ENCODE measurements around the gene RTTN.

The RTTN gene

DNA sequence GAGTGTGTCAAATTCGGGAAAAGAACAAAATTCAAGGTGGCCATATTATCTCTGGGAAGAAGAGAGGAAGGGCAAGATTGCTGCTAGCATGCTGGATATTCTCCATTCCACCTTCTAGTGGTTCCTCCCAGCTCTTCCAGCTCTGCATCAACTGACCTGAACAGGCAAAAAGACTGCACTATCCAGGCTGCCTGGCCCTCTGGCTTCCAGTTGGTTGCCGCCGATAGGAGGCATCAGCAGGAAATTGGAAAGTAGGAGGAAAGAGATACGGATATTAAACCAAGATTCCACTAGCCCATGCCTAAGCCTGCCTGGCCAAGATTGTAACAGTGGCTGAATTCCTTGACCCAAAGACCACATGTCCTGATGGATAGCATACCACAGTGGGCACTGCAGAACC, 1.7 kb upstream of the RTTN start:
- no peak for DNase-seq (ENCODE audit: low read depth)

DNA sequence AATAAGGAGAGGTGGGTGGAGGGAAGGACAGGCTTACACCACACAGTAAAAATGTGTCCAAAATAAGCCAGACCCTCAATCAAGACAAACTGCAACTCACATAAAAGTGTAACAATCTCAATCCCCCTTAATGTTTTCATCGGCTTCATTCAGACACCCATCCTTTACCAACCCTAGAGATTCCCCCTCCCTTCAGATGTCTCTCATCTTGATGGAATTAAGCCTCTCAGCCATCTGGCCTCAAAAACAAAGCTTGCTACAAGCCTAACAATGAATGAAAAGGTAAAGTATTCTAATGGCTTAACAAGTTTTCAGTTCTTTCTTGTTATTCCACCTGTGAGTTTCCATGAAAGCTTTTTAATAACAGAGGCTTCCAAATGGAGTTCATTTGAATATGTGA, 5.2 kb downstream of the RTTN start:
- no peak for DNase-seq (ENCODE audit: low read depth)

DNA sequence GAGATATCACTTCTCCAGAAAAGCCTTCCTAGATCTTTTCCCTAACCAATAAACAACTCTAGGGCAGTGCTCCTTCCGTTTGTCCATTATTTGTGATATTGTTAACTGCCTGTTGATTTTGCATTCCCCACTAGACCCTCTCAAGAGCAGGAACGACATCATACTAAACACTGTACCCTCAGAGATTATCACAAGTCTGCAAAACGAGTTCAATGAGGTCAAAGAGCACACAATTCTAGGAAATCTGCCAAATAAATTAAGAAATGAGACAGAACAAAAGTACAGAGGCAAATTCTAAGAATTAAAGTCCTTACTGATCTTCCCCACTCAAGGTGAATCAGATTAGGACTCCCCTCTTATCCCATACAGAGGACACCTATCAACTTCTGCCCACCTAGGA, 7.6 kb downstream of the RTTN start:
- DNase-seq (ENCODE audit: low read depth) = no peak

DNA sequence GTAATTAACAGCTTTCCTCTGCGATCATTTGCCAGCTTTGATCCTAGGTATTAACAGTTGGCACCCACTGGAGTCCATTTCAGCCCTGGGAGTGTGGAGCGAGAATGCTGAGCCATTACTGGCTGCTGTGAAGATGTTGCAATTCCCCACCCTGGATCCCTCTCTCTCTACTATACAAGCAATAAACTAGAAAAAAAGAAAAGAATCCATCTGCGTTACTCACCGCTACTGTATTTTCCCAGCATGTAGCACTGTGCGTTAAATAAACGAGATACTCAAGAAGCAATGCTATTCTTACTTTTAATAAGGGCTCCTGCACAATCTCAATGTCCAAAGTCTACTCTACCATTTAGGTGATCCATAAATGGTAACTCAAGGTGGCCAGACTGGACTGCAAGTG, 8.5 kb downstream of the RTTN start:
- DNase-seq (ENCODE audit: low read depth) = no peak

DNA sequence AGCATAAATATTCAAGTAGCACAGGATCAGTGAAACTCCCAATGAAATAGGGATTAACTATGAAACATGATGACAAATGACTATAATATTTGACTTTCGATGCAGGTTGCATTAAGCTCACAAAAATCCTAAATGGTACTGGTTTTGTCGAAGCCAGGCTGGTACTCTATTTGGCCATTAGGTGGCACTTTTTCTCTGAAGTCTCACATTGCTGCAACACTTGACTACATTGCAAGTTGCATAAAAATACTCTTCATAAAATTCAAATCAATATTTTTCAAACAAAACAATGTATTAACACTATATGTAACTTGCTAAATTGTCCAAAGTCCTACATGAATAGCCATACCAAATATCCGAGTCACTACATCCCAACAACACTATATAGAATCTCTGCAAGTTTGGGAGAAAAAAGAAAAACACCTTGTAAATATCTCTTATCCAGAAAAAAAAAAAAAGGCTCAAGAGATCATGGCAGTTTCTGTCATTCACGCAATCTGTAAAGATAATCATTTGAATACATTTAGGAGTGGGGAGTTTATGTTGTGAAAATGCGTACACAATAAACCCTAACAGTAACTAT, 9.5 kb downstream of the RTTN start:
- peak; percentile 47 for DNase-seq (ENCODE audit: low read depth)

DNA sequence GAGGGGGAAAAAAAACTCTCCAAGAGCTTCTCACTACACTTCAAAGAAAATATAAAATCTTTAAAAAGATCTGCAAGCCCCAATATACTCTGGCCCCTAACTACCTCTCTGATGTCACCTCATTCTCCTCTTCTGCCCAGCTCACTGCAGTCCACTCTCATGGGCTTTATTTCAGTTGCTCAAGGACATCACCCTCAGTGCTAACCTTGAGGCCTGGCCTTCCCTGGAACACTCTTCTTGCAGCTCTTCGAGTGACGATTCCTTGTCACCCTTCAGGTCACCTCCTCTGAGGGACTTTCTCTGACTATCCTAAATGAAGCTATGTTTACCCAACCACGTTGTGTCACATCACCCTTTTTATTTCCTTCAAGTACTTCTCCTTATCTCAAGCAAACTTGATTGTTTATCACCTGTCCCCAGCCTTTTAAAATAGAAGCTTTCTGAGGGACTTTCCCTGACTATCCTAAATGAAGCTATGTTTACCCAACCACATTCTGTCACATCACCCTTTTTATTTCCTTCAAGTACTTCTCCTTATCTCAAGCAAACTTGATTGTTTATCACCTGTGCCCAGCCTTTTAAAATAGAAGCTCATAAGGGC, 10.4 kb downstream of the RTTN start:
- no peak for DNase-seq (ENCODE audit: low read depth)

DNA sequence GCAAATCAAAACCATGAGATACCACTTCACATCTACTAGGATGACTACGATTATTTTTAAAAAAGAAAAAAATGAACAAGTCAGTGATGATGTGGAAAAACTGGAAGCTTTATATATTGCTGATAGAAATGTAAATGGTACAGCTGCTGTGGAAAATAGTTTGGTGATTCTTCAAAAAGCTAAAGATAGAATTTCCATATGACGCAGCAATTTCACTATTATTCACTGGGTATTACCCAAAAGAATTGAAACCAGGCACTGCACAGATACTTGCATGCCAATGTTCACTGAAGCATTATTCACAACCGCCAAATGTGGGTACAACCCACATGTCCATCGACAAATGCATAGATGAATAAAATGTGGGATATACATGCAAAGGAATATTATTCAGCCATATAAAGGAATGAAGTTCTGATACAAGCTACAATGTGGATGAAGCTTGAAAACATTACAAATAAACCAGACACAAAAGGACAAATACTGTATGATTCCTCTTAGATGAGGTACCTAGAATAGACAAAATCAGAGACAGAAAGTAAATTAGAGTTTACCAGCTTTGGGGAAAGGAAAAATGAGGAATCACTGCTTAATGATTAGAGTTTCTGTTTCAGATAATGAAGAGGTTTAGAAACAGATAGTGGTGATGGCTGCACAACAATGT, 11.1 kb downstream of the RTTN start:
- no peak for DNase-seq (ENCODE audit: low read depth)

DNA sequence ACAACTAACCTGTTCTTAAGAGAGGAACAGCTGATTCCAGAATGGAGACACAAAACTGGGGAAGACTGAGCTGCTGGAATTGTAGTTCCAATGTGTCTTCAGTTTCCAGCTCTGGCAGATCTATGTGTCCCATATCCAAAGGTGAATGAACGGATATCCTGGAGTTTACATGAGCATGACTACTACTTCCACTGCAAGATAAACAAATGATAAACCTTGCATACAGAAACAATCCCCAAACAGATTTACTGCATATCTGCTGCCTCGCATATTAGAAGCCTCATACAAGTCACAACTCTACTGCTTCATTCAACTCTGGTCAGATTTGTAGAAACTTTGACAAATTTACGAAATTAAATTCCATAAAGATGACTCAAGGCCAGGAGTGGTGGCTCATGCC, 15.0 kb downstream of the RTTN start:
- no peak for DNase-seq (ENCODE audit: low read depth)

DNA sequence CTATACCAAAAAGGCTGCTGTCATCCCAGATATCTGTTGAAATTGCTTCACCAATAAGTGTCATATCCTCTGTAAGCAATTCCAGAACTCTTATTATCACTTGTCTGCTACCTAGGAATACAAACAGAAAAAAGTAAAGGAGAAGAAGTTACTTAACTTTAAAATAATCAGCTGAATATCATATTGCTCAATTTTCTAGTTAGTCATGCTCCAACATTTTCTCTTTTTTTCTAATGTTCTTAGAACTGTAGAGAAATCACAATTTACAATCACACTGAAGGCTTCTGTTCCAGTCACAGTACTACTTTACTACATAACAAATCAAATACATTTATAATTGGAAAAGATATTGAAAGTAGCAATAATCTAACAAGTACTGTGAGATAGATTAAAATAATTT, 17.4 kb downstream of the RTTN start:
- DNase-seq (ENCODE audit: low read depth) = no peak

DNA sequence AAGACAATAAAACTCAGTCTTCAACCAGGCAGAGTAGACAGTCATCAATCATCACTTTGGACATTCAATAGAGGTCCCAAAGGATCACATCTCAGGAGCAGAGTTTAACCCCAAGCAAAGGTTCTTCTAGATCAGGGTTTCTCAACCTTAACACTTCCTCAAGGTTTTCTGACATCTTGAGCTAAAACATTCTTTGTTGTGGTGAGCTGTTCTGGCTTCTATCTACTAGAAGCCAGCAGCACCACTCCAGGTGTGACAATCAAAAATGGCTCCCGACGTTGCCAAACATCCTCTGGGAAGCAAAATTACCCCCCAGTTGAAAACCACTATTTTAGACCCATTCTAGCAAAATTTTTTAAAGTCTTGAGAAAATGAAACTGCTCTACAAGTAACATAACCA, 22.0 kb downstream of the RTTN start:
- DNase-seq (ENCODE audit: low read depth) = no peak

DNA sequence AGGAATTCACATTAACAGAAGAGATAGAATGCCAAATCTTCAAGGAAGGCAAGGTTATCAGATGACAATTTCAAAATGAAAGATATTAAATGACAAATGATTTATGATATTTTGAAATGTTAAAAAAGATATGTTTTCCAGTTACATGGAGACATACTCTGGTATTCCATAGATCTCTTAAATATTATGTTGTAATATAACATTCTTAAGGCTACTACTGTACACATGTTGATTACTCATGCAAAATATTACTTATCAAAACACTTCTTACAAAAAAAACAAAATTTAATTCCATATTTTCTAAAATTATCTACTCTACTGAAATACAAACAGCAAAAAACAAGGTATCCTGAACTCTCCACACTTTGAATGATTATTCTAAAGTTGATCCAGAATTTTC, 22.9 kb downstream of the RTTN start:
- DNase-seq (ENCODE audit: low read depth) = no peak

DNA sequence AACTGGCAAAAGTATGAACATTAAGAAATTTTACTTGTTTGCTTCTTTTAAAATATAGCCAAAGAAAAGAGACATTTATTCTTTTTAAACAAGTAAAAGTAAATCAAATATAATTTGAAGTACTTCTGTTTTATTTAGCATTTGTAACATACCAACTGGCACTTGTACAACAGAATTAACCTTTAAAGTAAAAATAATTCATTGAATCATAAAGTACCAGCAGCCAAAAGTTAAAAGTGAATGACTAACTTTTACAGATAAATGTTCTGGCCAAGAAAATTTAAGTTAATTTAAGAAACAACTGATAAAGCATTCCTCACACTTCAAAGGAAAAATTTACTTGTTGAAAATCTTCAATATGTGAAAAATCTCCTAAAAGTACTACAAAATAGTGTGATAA, 23.8 kb downstream of the RTTN start:
- DNase-seq (ENCODE audit: low read depth) = no peak

DNA sequence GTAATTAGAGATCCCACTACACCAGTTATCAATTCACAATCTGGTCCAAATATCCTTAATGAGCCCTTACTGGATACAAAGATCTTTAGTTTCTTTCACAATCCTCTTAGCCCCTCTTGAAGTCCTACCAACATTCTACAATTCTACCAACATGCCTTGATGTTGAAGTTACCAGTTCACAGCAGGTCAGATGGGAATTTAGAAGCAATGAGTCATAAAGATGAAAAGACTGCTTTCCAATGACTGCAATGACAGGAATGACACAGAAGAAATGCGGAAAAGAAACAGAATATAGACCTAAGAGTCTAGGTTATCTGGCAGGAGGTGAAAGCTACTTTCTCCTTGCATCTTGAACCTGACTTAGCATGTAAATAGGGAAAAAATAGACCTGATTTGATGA, 24.5 kb downstream of the RTTN start:
- DNase-seq (ENCODE audit: low read depth) = peak; percentile 8

DNA sequence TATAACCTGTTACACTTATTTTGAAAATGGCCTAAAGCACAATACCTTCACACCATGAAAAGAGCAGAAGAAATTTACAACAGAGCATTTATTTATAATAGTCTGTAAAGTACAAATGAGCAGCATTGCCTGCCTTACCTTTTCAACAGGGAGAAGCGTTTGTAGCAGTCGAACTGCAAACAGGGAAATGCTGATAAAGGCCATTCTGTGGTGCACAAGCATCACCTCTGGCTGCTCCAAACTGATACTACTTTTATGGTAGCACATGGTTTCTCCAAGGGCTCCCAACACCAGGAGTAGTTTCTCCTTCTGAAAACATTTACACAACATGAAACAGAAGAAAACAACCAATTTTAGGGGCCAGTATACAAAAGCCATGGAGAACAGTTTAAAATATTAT, 28.9 kb downstream of the RTTN start:
- DNase-seq (ENCODE audit: low read depth) = no peak

DNA sequence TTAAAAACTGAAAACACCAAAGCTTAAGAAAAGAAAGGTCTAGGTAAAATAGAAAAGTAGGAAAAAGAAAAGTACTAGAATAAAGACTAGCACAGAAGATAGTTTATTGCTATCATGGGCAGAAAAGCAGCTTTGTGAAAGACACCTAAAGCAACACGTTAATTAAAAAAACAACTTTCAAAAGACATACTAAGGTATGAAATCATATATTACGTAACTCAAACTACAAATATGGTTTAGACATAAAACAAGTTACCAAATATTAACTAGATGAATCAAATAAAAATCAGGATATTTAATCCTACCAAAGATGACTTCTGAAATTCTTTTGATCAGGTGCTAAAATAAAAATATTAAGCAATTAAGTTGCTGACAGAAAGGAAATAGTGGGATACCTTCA, 30.3 kb downstream of the RTTN start:
- DNase-seq (ENCODE audit: low read depth) = no peak

DNA sequence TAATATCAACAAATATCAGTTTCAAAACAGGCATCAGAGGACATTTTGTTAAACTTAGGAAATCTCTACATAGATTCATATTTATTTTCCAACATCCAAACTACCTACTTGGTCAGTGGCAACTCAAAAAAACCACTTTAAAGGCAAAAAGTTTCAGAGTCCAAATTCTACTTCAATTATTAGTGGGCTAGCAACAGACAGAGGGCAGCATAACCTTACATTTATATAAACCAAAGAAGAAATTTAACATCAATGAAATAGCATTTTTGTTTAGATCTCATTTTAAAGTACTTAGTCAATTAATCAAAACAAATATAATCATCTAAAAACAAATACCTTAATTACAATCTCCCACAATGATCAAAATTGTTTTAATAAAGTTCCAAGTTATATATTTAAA, 33.3 kb downstream of the RTTN start:
- DNase-seq (ENCODE audit: low read depth) = peak; percentile 6

DNA sequence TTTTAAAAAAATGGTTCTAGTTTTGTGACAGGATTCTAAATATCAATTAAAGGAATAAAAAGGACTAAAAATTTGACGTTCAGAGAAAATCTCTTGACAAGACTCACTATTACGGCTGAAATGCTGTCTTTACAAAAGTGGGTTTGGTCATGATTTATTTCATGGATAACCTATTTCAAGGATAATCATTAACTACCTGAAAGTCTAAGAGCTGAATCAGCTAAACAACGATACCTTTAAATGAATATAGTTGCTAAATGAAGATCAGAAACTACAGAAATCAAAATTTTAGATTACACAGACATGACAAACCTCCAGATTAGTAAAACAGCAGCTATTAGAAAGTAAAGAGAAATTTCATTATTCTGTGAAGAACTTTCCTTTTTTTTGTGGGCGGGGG, 35.7 kb downstream of the RTTN start:
- DNase-seq (ENCODE audit: low read depth) = no peak

DNA sequence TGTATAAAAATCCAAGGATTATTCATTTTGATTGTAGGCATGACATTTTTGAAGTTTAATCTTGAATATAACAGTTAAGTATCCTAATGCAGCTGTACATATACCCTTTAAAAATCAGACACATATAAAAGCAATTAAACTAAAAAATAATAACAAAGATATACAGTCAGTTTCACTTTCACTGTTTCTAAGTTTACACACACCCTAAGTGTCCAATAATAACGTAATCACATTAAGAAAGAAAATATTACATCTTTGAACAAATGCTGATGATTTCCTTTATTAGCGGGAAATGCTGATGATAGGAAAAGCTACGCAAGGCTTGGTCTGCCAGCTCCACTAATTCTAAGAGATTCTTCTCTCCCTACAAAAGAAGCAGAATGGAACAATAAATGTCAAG, 38.8 kb downstream of the RTTN start:
- DNase-seq (ENCODE audit: low read depth) = no peak

DNA sequence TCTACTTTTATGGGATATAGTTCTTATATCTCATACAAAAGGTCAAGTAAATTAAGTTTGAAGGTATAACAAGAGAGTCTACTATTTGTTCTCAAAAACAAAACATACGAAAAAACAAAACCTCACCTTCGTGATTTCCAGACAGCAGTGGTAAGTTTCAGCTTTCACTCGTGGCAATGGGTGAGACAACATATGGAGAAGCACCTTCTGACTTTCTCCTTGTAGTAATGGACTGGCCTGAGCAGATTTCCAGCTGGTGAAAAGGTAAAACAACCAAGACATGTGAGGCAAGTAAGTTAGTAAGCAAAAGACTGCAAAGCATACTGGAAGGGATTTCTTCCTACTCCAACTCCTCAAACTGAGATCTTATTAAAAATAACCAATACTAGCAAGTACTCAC, 39.6 kb downstream of the RTTN start:
- no peak for DNase-seq (ENCODE audit: low read depth)

DNA sequence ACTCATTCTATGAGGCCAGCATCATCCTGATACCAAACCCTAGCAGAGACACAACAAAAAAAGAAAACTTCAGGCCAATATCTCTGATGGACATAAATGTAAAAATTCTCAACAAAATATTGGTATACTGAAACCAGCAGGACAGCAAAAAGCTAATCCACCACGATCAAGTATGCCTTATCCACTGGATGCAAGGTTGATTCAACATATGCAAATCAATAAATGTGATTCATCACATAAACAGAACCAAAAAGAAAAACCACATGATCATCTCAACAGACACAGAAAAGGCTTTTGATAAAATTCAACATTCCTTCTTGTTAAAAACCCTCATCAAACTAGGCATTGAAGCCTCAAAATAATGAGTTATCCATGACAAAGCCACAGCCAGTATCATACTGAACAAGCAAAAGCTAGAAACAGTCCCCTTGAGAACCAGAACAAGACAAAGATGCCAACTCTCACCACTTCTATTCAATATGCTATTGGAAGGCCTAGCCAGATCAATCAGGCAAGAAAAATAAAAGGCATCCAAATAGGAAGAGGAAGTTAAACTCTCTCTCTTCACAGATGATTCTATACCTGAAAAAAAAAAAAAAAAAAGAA, 45.3 kb downstream of the RTTN start:
- no peak for DNase-seq (ENCODE audit: low read depth)

DNA sequence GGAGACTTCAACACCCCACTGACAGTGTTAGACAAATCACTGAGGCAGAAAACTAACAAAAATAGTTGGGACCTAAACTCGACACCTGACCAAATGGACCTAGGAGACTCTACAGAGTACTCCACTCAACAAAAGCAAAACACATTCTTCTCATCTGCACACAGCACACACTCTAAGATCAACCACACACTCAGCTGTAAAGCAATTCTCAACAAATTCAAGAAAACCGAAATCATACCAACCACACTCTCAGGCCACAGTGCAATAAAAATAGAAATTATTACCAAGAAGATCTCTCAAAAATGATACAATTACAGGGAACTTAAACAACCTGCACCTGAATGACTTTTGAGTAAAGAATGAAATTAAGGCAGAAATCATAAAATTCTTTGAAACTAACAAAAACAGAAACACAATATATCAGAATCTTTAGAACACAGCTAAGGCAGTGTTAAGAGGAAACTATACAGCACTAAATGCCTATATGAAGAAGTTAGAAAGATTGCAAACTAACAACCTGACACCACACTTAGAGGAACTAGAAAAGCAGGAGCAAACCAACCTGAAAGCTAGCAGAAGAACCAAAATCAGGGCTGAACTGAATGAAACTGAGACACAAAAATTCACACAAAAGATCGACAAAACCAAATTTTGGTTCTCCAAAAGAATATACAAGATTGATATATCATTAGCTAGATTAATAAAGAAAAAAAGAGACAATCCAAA, 46.3 kb downstream of the RTTN start:
- no peak for DNase-seq (ENCODE audit: low read depth)

DNA sequence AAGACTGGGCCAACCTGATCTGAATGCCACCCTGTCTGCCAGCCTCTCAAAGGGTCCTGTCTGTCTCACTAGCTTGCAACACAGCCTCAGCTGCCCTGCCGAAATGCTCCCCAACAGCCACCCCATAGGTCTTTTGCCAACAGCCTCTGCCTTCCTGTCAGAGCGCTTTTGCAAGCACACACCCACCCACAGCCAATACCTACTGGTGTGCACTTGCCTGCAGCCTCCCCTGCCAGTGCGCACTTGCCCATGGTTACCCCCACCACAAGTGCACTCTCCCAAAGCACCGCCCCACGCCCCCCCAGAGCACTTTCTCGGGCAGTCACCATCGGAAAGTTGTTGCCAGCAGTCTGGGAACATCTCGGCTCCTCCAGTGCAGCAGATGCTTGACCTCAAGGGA, 48.6 kb downstream of the RTTN start:
- DNase-seq (ENCODE audit: low read depth) = no peak

DNA sequence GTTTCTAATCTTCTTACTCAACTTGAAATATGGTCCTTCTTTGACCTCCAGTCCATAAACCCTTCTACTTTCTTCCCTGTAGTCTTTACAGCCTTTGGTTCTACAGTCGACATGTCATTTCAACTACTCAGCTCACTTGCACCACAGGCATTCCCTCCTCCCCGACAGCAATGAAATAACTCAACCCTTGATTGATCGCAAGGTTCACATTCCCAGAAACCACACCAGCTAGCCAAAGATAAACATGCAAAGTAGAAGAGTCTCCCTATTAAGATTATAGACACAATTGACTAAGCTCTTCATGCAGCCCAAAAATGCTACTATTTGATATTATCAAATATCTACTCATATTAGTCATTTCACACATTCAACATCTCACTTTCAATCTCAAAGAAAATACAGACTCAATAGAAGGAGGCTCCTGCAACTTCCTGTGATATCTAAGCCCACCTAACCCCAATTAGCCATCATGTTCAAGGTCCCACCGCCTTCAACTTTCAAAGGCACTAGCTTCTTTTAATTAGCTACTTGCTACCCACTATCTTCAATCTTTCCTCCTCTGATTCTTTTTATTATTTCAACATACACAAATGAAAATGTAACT, 50.8 kb downstream of the RTTN start:
- DNase-seq (ENCODE audit: low read depth) = peak; percentile 8

All from fibroblast of the conjunctiva (primary cell).